ENCODE data around the gene UVRAG. TPM values are rescaled to one million over a fixed set of nuclear protein-coding genes. Genes with fewer than 3 reads are reported as not detected.

UVRAG gene
- total RNA-seq, 6 donors from 2014 or later = 23.3 to 72.3 (median 28.5) TPM

DNA sequence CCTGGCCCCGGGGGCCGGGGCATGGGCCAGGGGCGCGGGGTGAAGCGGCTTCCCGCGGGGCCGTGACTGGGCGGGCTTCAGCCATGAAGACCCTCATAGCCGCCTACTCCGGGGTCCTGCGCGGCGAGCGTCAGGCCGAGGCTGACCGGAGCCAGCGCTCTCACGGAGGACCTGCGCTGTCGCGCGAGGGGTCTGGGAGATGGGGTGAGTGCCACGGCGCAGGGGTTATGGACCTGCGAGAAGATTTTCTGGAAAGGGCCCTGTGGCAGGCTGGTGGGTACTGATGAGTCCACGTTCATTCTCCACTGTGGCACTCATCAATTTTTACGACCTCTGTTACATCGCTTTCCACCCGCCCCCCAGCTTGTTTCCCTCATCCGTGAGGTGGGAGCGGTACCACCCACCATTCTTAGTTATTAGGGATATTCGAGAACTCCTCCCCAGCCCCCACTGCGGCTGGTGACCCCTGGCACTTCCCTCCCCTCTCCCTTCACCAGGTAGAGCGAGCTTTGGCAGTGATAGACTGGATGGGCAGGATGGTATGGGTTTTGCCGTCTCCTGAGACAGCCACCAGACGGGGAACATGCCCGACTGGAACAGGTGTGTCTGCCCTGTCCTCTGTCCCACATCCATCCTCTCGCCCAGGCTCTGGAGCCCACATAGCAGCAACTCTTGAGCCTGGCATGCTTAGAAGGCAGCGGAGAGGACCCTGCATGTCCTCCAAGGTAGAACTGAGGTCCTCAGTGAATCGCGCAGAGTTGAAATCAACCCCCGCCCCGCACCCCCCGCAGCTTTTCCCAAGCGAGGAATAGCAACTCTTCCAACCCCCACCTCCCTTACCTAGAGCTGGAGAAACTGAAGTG lies 45.9 kb upstream of the UVRAG start:
- peak overlapping the region; percentile 38 to 57 (median 46) for H3K4me3 ChIP-seq
- ATAC-seq (ENCODE audit: low FRiP score in 2 of 2) = no peak

DNA sequence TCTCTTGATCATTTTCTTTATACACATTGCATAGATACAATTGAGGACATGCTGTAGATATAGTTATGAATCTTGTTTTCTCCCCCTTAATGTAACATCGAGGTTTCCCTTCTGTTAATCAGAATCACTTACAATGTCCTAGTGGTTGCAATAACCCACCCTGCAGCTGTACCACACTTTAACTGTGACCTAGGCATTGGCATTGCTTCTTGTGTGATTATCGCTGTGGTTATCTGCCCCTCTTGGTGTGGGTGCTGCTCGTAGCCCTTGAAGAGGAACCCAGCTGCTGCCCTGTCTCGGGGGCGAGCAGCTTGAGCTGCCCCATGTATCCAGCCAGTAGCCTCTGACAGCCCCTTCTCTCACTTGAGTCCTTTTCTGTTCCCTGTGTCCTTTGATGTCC lies 44.9 kb upstream of the UVRAG start:
- no peak for ATAC-seq (ENCODE audit: low FRiP score in 2 of 2)
- WGBS, 2 donors = 74 to 79% methylated on average over 5 of the region's 5 CpGs
- no peak overlapping the region for H3K4me3 ChIP-seq

More for the DNA sequence above, 45.9 kb upstream of the UVRAG start:
- H3K36me3 ChIP-seq = no peaks in the 10 kb centered on the region
- TF ChIP-seq, protein P1, sequence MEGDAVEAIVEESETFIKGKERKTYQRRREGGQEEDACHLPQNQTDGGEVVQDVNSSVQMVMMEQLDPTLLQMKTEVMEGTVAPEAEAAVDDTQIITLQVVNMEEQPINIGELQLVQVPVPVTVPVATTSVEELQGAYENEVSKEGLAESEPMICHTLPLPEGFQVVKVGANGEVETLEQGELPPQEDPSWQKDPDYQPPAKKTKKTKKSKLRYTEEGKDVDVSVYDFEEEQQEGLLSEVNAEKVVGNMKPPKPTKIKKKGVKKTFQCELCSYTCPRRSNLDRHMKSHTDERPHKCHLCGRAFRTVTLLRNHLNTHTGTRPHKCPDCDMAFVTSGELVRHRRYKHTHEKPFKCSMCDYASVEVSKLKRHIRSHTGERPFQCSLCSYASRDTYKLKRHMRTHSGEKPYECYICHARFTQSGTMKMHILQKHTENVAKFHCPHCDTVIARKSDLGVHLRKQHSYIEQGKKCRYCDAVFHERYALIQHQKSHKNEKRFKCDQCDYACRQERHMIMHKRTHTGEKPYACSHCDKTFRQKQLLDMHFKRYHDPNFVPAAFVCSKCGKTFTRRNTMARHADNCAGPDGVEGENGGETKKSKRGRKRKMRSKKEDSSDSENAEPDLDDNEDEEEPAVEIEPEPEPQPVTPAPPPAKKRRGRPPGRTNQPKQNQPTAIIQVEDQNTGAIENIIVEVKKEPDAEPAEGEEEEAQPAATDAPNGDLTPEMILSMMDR (IDR thresholded peaks at IDR 0.05) = no peak
- TF ChIP-seq POLR2A (IDR thresholded peaks at IDR 0.05) = peak in 1 of 4 donors; percentile 5
- peak overlapping the region; percentile 31 to 85 (median 58) for H3K27ac ChIP-seq
- peaks cover 16 to 41% (median 30%) of the 10 kb centered on the region in 4 donors for H3K4me1 ChIP-seq
- H3K27me3 ChIP-seq = peaks cover 0 to 10% (median 0%) of the 10 kb centered on the region in 4 donors
- DNase-seq = no peak
- 26 to 35% methylated on average over 16 to 46 of the region's 46 CpGs for WGBS, 2 donors
- no peaks in the 10 kb centered on the region for H3K9me3 ChIP-seq

DNA sequence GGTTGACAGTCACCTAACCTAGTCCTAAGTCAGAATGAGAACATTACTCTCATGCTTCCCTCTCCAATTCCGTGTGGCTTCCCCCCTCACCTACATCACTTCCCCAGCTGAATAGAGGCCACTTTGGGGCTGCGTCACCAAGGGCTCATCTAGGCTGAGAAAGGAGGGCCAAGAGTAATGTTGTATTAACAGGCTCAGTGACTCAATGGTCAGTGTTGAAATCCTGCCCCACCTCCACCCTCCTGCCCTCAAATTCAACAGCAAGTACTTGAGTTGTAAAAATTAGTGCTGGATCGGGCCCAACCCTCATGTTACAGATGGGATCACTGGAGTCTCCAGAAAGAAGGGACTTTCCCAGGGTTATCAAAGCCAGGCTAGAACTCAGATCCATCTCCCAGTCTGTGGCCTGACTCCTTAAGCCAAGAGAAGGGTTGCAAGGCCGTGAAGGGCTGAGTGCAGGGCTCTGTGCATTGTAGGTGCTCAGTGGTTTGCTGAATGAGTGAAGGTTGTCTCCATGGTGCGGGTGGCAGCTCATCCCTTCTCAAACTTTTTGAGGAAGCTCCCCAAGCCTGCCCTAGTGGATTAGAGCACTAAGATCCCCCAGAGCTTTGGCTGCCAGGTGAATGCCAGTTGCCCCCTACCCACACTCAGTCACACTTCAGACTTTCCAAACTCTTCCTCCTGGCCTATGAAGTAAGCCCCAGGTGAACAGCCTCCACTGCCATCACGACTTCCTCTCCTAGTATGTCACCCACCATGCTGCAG lies 43.2 kb upstream of the UVRAG start:
- Histone ChIP-seq H3K4me1 (peaks cover 16 to 41% (median 30%) of the 10 kb centered on the region in 4 donors), H3K27me3 (peaks cover 0 to 10% (median 0%) of the 10 kb centered on the region in 4 donors), H3K36me3 (no peaks in the 10 kb centered on the region), H3K9me3 (no peaks in the 10 kb centered on the region), H3K4me3 (no peak overlapping the region), H3K27ac (peak overlapping the region; percentile 48 to 81 (median 59))
- ATAC-seq (ENCODE audit: low FRiP score in 2 of 2) (peak; percentile 49 to 68), DNase-seq (peak in 1 of 2 donors; percentile 91)
- 63 to 77% methylated on average over 6 of the region's 6 CpGs for WGBS, 2 donors
- peak; percentile 56 to 68 for TF ChIP-seq POLR2AphosphoS5 (IDR thresholded peaks at IDR 0.05)
- TF ChIP-seq POLR2A (IDR thresholded peaks at IDR 0.05) = peak in 2 of 4 donors; percentile 20 to 31
- TF ChIP-seq, protein P1 (IDR thresholded peaks at IDR 0.05) = no peak
- peak in 1 of 4 donors; percentile 61 for TF ChIP-seq EP300 (IDR thresholded peaks at IDR 0.05)

More for the DNA sequence above, 44.9 kb upstream of the UVRAG start:
- no peak for DNase-seq
- peaks cover 0 to 10% (median 0%) of the 10 kb centered on the region in 4 donors for H3K27me3 ChIP-seq
- H3K27ac ChIP-seq = no peak overlapping the region
- H3K36me3 ChIP-seq = no peaks in the 10 kb centered on the region
- TF ChIP-seq, protein P1 (IDR thresholded peaks at IDR 0.05) = no peak
- TF ChIP-seq POLR2A (IDR thresholded peaks at IDR 0.05) (no peak), EP300 (IDR thresholded peaks at IDR 0.05) (no peak), POLR2AphosphoS5 (IDR thresholded peaks at IDR 0.05) (no peak)
- H3K9me3 ChIP-seq = no peaks in the 10 kb centered on the region
- H3K4me1 ChIP-seq = peaks cover 16 to 41% (median 30%) of the 10 kb centered on the region in 4 donors

DNA sequence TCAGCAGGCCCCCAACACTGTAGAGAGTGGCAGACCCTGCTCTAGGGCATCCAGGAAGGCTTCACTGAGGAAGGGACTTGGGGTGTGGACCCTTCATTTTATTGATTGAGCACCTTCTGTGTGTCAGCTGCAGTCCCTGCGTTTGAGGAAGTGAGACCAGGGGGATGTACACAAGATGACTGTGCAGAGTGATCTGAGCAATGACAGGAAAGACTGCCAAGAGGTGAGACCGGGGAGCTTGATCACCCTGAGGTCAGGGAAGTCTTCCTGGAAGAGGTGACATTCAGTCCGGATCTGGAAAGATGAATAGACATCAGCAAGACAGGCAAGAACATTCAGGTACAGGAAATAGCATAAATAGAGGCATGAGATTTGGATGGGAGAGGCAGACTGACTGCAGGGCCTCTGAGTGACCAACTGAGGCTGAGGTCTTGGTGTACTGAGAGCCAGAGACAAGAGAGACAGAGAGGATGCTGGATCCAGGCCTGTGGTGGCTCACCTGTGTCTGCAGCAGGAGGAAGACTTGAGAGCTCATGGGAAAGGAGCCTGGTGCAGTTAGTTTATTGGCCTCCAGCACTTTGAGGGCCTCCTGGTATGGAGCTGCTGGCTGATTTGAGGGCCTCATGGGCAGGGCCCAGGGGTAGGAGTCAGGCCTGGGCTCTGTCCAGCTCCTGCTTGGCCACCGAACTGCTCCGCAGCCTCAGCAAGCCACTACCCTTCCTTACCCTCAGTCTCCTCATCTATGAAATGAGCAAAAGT lies 41.2 kb upstream of the UVRAG start:
- Histone ChIP-seq H3K9me3 (no peaks in the 10 kb centered on the region), H3K4me3 (no peak overlapping the region), H3K36me3 (no peaks in the 10 kb centered on the region), H3K27ac (peak overlapping the region; percentile 61 to 81 (median 70)), H3K4me1 (peaks cover 7 to 33% (median 19%) of the 10 kb centered on the region in 4 donors), H3K27me3 (peaks cover 0 to 6% (median 0%) of the 10 kb centered on the region in 4 donors)
- 62 to 73% methylated on average over 5 of the region's 5 CpGs for WGBS, 2 donors
- TF ChIP-seq EP300 (IDR thresholded peaks at IDR 0.05) = no peak
- peak; percentile 24 to 33 for TF ChIP-seq POLR2AphosphoS5 (IDR thresholded peaks at IDR 0.05)
- DNase-seq = peak in 1 of 2 donors; percentile 62
- ATAC-seq (ENCODE audit: low FRiP score in 2 of 2) = peak in 1 of 2 donors; percentile 23

All from upper lobe of left lung (tissue), 6 donors.